Measurements from ENCODE around the gene HMX2. TPM values are rescaled to one million over a fixed set of nuclear protein-coding genes. Genes with fewer than 3 reads are reported as not detected.
A peak's percentile ranks its signal among the peaks of the same experiment; 100 is the strongest.

Gene HMX2
- total RNA-seq (2014; rRNA removed; shearing (Covaris generic)), result not detected in 2 replicates

DNA sequence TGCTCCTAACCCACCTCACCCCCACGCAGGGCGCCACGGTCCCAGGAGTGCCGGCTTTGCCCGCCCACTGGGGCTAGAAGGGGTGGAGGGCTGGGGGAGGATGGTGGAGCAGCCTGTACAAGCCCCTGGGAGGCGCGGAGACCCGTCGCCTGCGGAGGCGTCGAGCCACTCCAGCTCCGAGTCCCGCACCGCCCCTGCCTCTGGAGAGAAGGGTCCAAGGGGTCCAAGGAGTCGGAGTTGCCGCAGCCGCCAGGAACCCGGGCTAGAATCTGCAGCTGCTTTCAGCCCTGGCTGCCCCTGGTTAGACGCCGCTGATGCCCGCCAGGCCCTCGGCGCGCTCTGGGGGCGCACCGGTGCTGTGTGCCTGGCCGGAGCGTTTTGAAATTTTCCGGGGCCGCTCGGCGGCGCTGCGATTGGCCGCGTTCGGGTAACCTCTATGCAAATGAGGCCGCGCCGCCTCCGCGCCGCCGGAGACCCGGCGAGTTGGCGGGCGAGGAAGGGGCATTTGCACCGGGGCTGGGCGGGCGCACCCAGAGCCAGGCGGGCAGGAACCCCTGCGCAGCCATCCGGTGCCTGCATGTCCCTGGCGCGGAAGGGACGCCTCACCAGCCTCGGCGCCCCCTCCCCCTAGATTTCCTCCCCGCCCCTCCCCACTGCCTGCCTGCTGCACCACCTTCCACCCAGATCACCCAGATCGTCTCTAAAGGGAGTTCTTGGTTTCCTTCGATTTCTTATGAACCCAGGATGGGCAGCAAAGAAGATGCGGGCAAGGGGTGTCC, at the start of gene HMX2:
TSS of gene HMX2 (plus strand) at position 502 of the 779 bp plus-strand sequence. CDS start at position 745, 243 bp downstream.
- Histone ChIP-seq H3K27me3 (no peaks in the 10 kb centered on the region), H3K4me3 (no peak within 1 kb of the TSS), H3K4me1 (no peaks in the 10 kb centered on the region)

GRCh38 chr10:123100030-123100762, 47.7 kb upstream of the HMX2 start:
- Histone ChIP-seq H3K4me3 (no peak overlapping the region), H3K27ac (no peak overlapping the region), H3K9me3 (replicated peaks) (no peaks in the 10 kb centered on the region), H3K36me3 (no peaks in the 10 kb centered on the region), H3K4me1 (no peaks in the 10 kb centered on the region), H3K27me3 (no peaks in the 10 kb centered on the region)
- peak; percentile 4 to 22 for DNase-seq

More for the DNA sequence above, at the start of gene HMX2:
- Histone ChIP-seq H3K36me3 (no peaks in the 10 kb centered on the region), H3K9me3 (replicated peaks) (no peaks in the 10 kb centered on the region), H3K27ac (no peak within 1 kb of the TSS)
- no peak for DNase-seq

- Histone ChIP-seq H3K4me1 (no peaks in the 10 kb centered on the region), H3K9me3 (replicated peaks) (no peaks in the 10 kb centered on the region), H3K4me3 (no peak overlapping the region), H3K27me3 (no peaks in the 10 kb centered on the region), H3K27ac (no peak overlapping the region), H3K36me3 (no peaks in the 10 kb centered on the region)
- DNase-seq, result no peak
Measured at GRCh38 chr10:123101872-123102271, 46.1 kb upstream of the HMX2 start.

DNA sequence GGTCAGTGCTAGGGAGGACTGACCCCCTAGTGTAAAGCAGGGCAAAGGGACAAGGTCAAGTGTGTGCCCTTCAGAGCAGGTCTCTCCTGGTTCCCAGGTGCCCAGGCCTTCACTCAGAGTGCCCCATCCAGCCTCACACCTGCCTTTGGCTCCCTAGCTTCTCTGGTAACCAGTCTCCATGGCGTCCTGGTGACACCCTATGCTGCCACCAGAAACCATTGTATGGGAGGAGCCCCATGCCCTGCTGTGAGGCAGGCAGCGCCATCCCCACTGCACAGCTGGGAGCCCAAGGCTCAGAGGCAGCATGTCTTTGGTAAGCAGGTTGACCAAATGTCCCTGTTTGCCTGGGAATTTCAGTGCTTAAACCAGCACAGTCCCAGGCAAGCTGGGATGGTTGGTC, 45.3 kb upstream of the HMX2 start:
- Histone ChIP-seq H3K4me1 (no peaks in the 10 kb centered on the region), H3K9me3 (replicated peaks) (no peaks in the 10 kb centered on the region), H3K27ac (no peak overlapping the region), H3K27me3 (no peaks in the 10 kb centered on the region), H3K36me3 (no peaks in the 10 kb centered on the region), H3K4me3 (no peak overlapping the region)
- no peak for DNase-seq

- Histone ChIP-seq H3K4me3 (no peak overlapping the region), H3K36me3 (no peaks in the 10 kb centered on the region), H3K9me3 (replicated peaks) (no peaks in the 10 kb centered on the region), H3K27ac (no peak overlapping the region), H3K4me1 (no peaks in the 10 kb centered on the region), H3K27me3 (no peaks in the 10 kb centered on the region)
- no peak for DNase-seq
Measured at GRCh38 chr10:123103944-123104343, 44.0 kb upstream of the HMX2 start.

DNA sequence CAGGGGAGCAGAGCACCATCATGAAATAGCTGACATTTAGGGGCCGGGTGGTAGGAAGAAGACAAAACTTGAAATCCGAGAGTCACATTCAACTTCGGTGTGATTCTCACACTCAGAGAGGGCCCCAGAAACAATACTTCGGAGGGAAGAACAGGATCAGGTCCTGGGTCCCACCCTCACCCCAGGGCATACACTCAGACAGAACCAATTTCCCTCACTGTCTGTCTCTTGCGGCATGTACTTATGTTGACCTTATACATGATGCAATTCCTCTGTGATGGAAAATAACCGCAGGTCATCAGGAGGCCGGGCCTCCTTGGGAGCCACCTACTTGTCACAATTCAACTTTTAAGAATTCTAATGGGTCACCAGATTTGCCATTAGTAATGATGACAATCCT, 38.5 kb upstream of the HMX2 start:
- DNase-seq, result no peak
- no peaks in the 10 kb centered on the region for H3K4me1 ChIP-seq
- no peaks in the 10 kb centered on the region for H3K27me3 ChIP-seq
- H3K9me3 ChIP-seq (replicated peaks), result no peaks in the 10 kb centered on the region
- no peaks in the 10 kb centered on the region for H3K36me3 ChIP-seq
- no peak overlapping the region for H3K27ac ChIP-seq
- no peak overlapping the region for H3K4me3 ChIP-seq

DNA sequence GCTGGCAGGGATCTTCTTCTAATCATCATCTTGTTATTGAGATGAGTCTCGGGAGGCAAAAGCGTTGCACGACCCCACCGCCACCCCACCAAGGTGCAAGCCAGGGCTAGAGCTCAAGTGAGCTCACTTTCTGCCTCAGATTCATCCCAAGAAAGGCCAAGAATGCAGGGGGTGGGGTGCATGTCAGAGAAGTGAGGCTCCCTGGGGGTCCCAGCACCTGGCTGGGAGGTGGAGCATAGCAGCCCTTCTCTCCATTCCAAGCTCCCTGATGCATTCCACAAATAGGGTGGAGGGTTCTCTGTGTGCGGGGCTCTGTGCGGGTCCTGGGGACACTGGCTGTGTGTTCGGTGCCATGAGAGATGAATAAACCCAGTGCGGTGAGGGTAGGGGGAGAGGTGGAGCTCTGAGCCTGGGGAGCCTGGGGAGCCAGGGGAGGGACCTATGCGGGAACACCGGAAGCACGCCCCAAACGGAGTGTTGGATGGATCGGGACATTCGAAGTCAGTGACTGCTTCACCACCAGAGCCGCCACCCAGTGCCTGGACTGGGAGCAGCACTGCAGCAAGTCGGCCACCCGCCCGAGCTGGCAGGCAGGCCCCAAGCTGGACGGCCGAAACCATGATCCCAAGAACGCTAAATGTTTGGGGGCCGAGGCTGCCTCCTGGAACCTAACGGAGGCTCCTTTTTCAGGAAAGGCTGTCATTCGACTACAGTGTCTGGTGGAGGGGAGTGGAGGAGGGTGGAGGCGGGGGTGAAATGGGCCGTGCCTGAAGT, 30.1 kb upstream of the HMX2 start:
- no peaks in the 10 kb centered on the region for H3K27me3 ChIP-seq
- no peak overlapping the region for H3K4me3 ChIP-seq
- H3K36me3 ChIP-seq, result no peaks in the 10 kb centered on the region
- H3K9me3 ChIP-seq (replicated peaks), result no peaks in the 10 kb centered on the region
- DNase-seq, result no peak
- no peaks in the 10 kb centered on the region for H3K4me1 ChIP-seq
- no peak overlapping the region for H3K27ac ChIP-seq

DNA sequence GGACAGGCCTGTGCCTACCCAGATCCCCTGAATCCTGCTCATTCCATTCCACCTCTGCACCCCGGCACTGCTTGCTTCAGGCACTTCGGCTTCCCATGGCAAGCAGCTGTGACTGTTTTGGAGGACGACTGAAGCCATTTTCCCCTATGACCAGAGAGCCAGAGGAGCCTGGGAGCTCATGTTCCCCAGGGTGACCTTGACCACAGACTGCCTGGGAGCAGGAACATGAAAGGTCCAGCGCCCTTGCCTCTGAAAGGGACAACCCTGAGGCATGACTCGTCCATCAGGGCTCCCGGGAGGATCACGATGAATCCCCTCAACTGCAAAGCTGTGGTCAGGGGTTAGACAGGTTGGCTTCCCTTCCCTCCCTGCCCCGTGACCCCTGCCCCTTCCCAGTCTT, 28.9 kb upstream of the HMX2 start:
- H3K9me3 ChIP-seq (replicated peaks), result no peaks in the 10 kb centered on the region
- DNase-seq, result peak in 1 of 2 experiments; percentile 6

DNA sequence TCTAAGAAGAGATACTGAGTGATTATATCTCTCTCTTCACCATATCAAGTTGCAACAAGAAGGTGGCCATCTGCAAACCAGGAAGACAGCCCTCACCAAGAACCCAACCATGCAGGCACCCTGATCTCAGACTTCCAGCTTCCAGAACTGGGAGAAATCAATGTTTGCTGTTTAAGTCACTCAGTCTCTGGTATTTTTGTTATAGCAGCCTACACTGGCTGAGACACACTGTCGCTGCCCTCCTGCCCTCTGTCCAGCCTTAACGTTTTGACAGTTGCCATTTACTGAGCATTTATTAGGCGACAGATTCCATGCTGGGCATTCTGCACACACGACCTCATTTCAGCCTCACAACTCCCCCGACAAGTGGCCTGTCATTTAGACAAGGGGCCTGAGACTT, 21.7 kb upstream of the HMX2 start:
- Histone ChIP-seq H3K9me3 (replicated peaks) (no peaks in the 10 kb centered on the region), H3K27ac (no peak overlapping the region), H3K4me1 (no peaks in the 10 kb centered on the region), H3K27me3 (no peaks in the 10 kb centered on the region), H3K36me3 (no peaks in the 10 kb centered on the region), H3K4me3 (no peak overlapping the region)
- DNase-seq, result no peak

More for the DNA sequence above, 28.9 kb upstream of the HMX2 start:
- Histone ChIP-seq H3K36me3 (no peaks in the 10 kb centered on the region), H3K4me1 (no peaks in the 10 kb centered on the region), H3K27me3 (no peaks in the 10 kb centered on the region), H3K4me3 (no peak overlapping the region), H3K27ac (no peak overlapping the region)

GRCh38 chr10:123129618-123130271, 18.2 kb upstream of the HMX2 start:
- Histone ChIP-seq H3K36me3 (no peaks in the 10 kb centered on the region), H3K4me1 (no peaks in the 10 kb centered on the region), H3K4me3 (no peak overlapping the region), H3K9me3 (replicated peaks) (no peaks in the 10 kb centered on the region), H3K27me3 (no peaks in the 10 kb centered on the region), H3K27ac (no peak overlapping the region)
- no peak for DNase-seq

- Histone ChIP-seq H3K27me3 (no peaks in the 10 kb centered on the region), H3K36me3 (no peaks in the 10 kb centered on the region), H3K4me1 (no peaks in the 10 kb centered on the region), H3K4me3 (no peak overlapping the region), H3K27ac (no peak overlapping the region), H3K9me3 (replicated peaks) (no peaks in the 10 kb centered on the region)
- peak; percentile 26 to 58 for DNase-seq
Measured at GRCh38 chr10:123132576-123133477, 15.1 kb upstream of the HMX2 start.

GRCh38 chr10:123133541-123134342, 14.2 kb upstream of the HMX2 start:
- Histone ChIP-seq H3K4me3 (no peak overlapping the region), H3K9me3 (replicated peaks) (no peaks in the 10 kb centered on the region), H3K36me3 (no peaks in the 10 kb centered on the region), H3K27me3 (no peaks in the 10 kb centered on the region), H3K4me1 (no peaks in the 10 kb centered on the region), H3K27ac (no peak overlapping the region)
- DNase-seq, result no peak

DNA sequence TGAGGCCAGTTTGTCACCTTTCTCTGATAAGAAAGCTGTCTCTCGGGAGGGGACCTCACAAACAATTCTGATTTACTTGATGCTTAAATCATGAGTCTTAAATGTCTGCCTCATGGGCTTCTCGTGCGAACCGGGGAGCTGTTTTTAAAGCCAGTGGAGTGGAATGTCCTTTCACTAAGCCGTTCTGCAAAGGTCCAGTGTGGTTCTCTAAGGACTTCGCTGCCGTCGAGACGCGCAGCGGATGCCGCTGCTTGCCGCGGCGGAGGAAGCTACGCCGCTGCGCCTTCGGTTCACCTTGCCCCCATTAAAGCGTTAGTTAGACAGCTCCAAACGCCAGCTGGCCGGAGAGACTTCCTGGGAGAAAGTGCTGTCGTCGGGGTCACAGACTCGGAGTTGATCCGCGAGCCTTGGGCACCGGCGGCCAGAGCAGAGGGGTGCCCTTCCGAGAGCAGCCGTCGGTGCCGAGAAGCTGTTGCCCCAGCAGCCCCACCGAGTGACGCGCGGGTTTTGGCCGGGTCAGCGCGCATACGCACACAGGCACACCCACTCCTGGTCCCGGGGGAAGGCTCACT, 13.5 kb upstream of the HMX2 start:
- no peaks in the 10 kb centered on the region for H3K27me3 ChIP-seq
- no peaks in the 10 kb centered on the region for H3K36me3 ChIP-seq
- H3K4me1 ChIP-seq, result no peaks in the 10 kb centered on the region
- H3K4me3 ChIP-seq, result no peak overlapping the region
- DNase-seq, result no peak
- H3K27ac ChIP-seq, result no peak overlapping the region
- no peaks in the 10 kb centered on the region for H3K9me3 ChIP-seq (replicated peaks)

Measured in SJCRH30 (cell line).